GM19397 (cell line): ENCODE measurements around the gene CHST14.

ENCODE experiments used
- ATAC-seq: cut with Tn5 transposase; IDR thresholded peaks from one replicate; pipeline ENCODE4 v1.9.1; 2021; ENCODE audit warnings: mild to moderate bottlenecking, moderate library complexity; ENCODE audit not compliant: unreplicated experiment

CHST14 gene

GRCh38 chr15:40461958-40462357, 8.8 kb upstream of the CHST14 start:
- no peak for ATAC-seq

GRCh38 chr15:40463279-40463678, 7.5 kb upstream of the CHST14 start:
- no peak for ATAC-seq

- no peak for ATAC-seq
Measured at GRCh38 chr15:40463886-40464545, 6.8 kb upstream of the CHST14 start.

GRCh38 chr15:40464595-40465185, 6.1 kb upstream of the CHST14 start:
- ATAC-seq = no peak

- no peak for ATAC-seq
Measured at GRCh38 chr15:40465939-40466338, 4.8 kb upstream of the CHST14 start.

- ATAC-seq = no peak
Measured at GRCh38 chr15:40466426-40467260, 4.1 kb upstream of the CHST14 start.

- no peak for ATAC-seq
Measured at GRCh38 chr15:40467261-40467615, 3.5 kb upstream of the CHST14 start.

- no peak for ATAC-seq
Measured at GRCh38 chr15:40468898-40469331, 1.9 kb upstream of the CHST14 start.

GRCh38 chr15:40469776-40470390, 901 bp upstream of the CHST14 start:
- ATAC-seq = no peak

GRCh38 chr15:40471105-40471807, 472 bp downstream of the CHST14 start:
- ATAC-seq = peak; percentile 43

GRCh38 chr15:40471808-40472150, 995 bp downstream of the CHST14 start:
- no peak for ATAC-seq

- ATAC-seq = no peak
Measured at GRCh38 chr15:40472171-40472727, 1.5 kb downstream of the CHST14 start.

GRCh38 chr15:40474581-40474980, 3.8 kb downstream of the CHST14 start:
- no peak for ATAC-seq

- ATAC-seq = no peak
Measured at GRCh38 chr15:40477642-40478327, 7.0 kb downstream of the CHST14 start.

- ATAC-seq = no peak
Measured at GRCh38 chr15:40479024-40479423, 8.2 kb downstream of the CHST14 start.

- ATAC-seq = no peak
Measured at GRCh38 chr15:40481341-40482074, 10.7 kb downstream of the CHST14 start.

- no peak for ATAC-seq
Measured at GRCh38 chr15:40483919-40484318, 13.1 kb downstream of the CHST14 start.

- ATAC-seq = no peak
Measured at GRCh38 chr15:40486066-40486770, 15.4 kb downstream of the CHST14 start.
